Caco-2 (cell line): Measurements from ENCODE around the gene MARCHF9. TPM values are rescaled to one million over a fixed set of nuclear protein-coding genes. Genes with fewer than 3 reads are reported as not detected.

ENCODE experiments used
- BruUV-seq: library from RNA; stranded (reverse); fragments of 400-500 nt; replicated peaks from 2 replicates; lab custom pipeline; 2021; lab: Mats Ljungman, UMichigan
- CTCF ChIA-PET: fragments of 300-600 bp; sonication (Branson Sonifier 250); formaldehyde crosslinking; loops from one replicate; lab custom pipeline; 2022; ENCODE audit warnings: antibody characterized with exemption; lab: Charles Lee
- POLR2A ChIA-PET: fragments of 300-600 bp; sonication (Branson Sonifier 250); formaldehyde crosslinking; loops from one replicate; lab custom pipeline; 2022; ENCODE audit warnings: antibody characterized with exemption; lab: Charles Lee
- DNase-seq, 2 experiments: peaks; one replicate each; pipeline versions ENCODE4 v3.0.0 to v3.0.0-alpha.2; 2020 to 2022
- H3K27me3 ChIP-seq: replicated peaks from 2 replicates; pipeline ENCODE4 v1.6.0; 2011; ENCODE audit warnings: low read length; ENCODE audit not compliant: control insufficient read depth, insufficient read depth
- H3K36me3 ChIP-seq: 2 replicates; pipeline ENCODE4 v1.5.1; 2011; ENCODE audit warnings: low read length; ENCODE audit not compliant: control insufficient read depth, insufficient read depth
- H3K4me1 ChIP-seq: fragments of 250-450 bp; sonication (Bioruptor Pico); 2 replicates; pipeline ENCODE4 v1.5.1; 2020; ENCODE audit warnings: mild to moderate bottlenecking
- H3K4me3 ChIP-seq: 2 replicates; pipeline ENCODE4 v1.5.1; 2011; ENCODE audit warnings: low read depth, mild to moderate bottlenecking, control low read depth, low read length
- H3K9me3 ChIP-seq: fragments of 250-450 bp; sonication (Bioruptor Pico); 2 replicates; pipeline ENCODE4 v1.5.1; 2020; ENCODE audit warnings: mild to moderate bottlenecking, moderate library complexity
- H3K27ac Mint-ChIP-seq: one replicate; pipeline ENCODE4 v1.8.0; 2022; ENCODE audit warnings: mixed read lengths; ENCODE audit not compliant: unreplicated experiment
- H3K27me3 Mint-ChIP-seq: one replicate; pipeline ENCODE4 v1.8.0; 2022; ENCODE audit warnings: mixed read lengths; ENCODE audit not compliant: insufficient read depth, unreplicated experiment
- H3K36me3 Mint-ChIP-seq: one replicate; pipeline ENCODE4 v1.8.0; 2022; ENCODE audit warnings: mild to moderate bottlenecking, mixed read lengths; ENCODE audit not compliant: insufficient read depth, unreplicated experiment
- H3K4me1 Mint-ChIP-seq: one replicate; pipeline ENCODE4 v1.8.0; 2022; ENCODE audit warnings: low read depth, mixed read lengths; ENCODE audit not compliant: unreplicated experiment
- H3K4me3 Mint-ChIP-seq: one replicate; pipeline ENCODE4 v1.8.0; 2022; ENCODE audit warnings: mild to moderate bottlenecking, moderate library complexity, mixed read lengths; ENCODE audit not compliant: unreplicated experiment
- H3K9me3 Mint-ChIP-seq: one replicate; pipeline ENCODE4 v1.8.0; 2022; ENCODE audit warnings: mixed read lengths; ENCODE audit not compliant: unreplicated experiment
- CTCF ChIP-seq, 2 experiments: fragments of 200-600 bp in 1 of 2; IDR thresholded peaks; 1 replicate in 1 of 2; 2 replicates in 1 of 2; pipeline versions ENCODE4 v1.5.1 to v1.8.0; 2011 to 2022; ENCODE audit warnings: antibody characterized with exemption in 1 of 2, control low read depth in 1 of 2, inconsistent platforms in 1 of 2, low read depth in 1 of 2, low read length in 1 of 2, mild to moderate bottlenecking in 1 of 2, moderate library complexity in 1 of 2; ENCODE audit not compliant: insufficient read depth in 1 of 2, severe bottlenecking in 1 of 2, unreplicated experiment in 1 of 2
- intact Hi-C: fragments of 100-400 bp; cut with micrococcal nuclease; formaldehyde crosslinking; loops from one replicate; pipeline ENCODE4 v1.10.0; 2022; ENCODE audit not compliant: unreplicated experiment
- total RNA-seq: library from RNA; stranded (reverse); gene quantifications from 2 replicates; pipeline ENCODE4 v1.2.3, GENCODE V29; 2022

Gene MARCHF9
- total RNA-seq, 1 experiment from 2014 or later = 11.0 TPM

DNA sequence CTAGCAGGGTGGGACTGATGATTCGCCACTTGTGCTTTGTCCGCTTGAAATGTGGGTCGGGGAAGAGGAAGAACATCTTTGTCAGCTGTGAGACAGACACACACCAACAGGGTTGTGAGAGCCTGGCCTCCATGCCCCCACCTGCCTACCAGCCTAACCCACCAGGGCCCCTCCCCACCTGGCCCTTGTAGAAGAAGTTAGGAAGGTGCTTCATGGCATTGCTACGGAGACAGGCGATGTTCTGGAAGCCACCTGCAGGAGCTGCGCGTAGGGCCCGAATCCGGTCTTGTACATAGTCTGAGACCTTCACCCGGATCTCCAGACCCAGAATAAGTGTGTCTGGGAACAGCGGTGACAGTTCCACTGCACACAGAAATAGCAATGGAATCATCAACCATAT is 14.7 kb downstream of the MARCHF9 start:
- TF ChIP-seq CTCF (IDR thresholded peaks at IDR 0.05; ENCODE audit: insufficient read depth in 1 of 2, low read depth in 1 of 2, low read length in 1 of 2, severe bottlenecking in 1 of 2, unreplicated experiment in 1 of 2) = no peak
- H3K27ac Mint-ChIP-seq = no peak overlapping the region
- peaks cover 14% of the 10 kb centered on the region for H3K4me1 Mint-ChIP-seq
- no peak for DNase-seq
- no peaks in the 10 kb centered on the region for H3K27me3 Mint-ChIP-seq
- Histone ChIP-seq H3K27me3 (no peaks in the 10 kb centered on the region), H3K4me1 (peaks cover 18% of the 10 kb centered on the region), H3K9me3 (no peaks in the 10 kb centered on the region), H3K4me3 (no peak overlapping the region), H3K36me3 (peaks cover 3% of the 10 kb centered on the region)
- H3K9me3 Mint-ChIP-seq = no peaks in the 10 kb centered on the region
- POLR2A ChIA-PET = no interaction called here
- no TSS peak for BruUV-seq
- CTCF ChIA-PET = no interaction called here
- peak overlapping the region; percentile 88 for H3K4me3 Mint-ChIP-seq
- H3K36me3 Mint-ChIP-seq = peaks cover 28% of the 10 kb centered on the region
- intact Hi-C loops = no loop called here

- intact Hi-C loops = no loop called here
- no peak for TF ChIP-seq CTCF (IDR thresholded peaks at IDR 0.05; ENCODE audit: insufficient read depth in 1 of 2, low read depth in 1 of 2, low read length in 1 of 2, severe bottlenecking in 1 of 2, unreplicated experiment in 1 of 2)
- Mint-ChIP-seq H3K4me1 (peaks cover 14% of the 10 kb centered on the region), H3K9me3 (no peaks in the 10 kb centered on the region), H3K27me3 (no peaks in the 10 kb centered on the region), H3K4me3 (peak overlapping the region; percentile 88), H3K36me3 (peaks cover 28% of the 10 kb centered on the region), H3K27ac (no peak overlapping the region)
- ChIA-PET CTCF (no interaction called here), POLR2A (no interaction called here)
- no TSS peak for BruUV-seq
- H3K27me3 ChIP-seq = no peaks in the 10 kb centered on the region
- peaks cover 3% of the 10 kb centered on the region for H3K36me3 ChIP-seq
- H3K4me1 ChIP-seq = peaks cover 18% of the 10 kb centered on the region
- H3K9me3 ChIP-seq = no peaks in the 10 kb centered on the region
- DNase-seq = no peak
- no peak overlapping the region for H3K4me3 ChIP-seq
Measured at GRCh38 chr12:57770734-57771133, 15.8 kb downstream of the MARCHF9 start.

- no peaks in the 10 kb centered on the region for H3K9me3 ChIP-seq
- ChIA-PET CTCF (interaction anchor here (0.9 kb wide), 1 partner anchor 11 kb away, joined by 6 read pairs; no protein-coding TSS in a partner anchor), POLR2A (interaction anchor here (0.9 to 1.2 kb wide), 3 partner anchors 12 to 125 kb away, joined by 3 to 7 read pairs (median 5); partner anchors contain the start of gene CDK4)
- peaks cover 26% of the 10 kb centered on the region for H3K36me3 Mint-ChIP-seq
- TSS peak; percentile 66 for BruUV-seq
- no peaks in the 10 kb centered on the region for H3K27me3 Mint-ChIP-seq
- H3K36me3 ChIP-seq = peaks cover 3% of the 10 kb centered on the region
- peak overlapping the region; percentile 97 for H3K27ac Mint-ChIP-seq
- intact Hi-C loops = no loop called here
- peak overlapping the region; percentile 82 for H3K4me3 ChIP-seq
- no peaks in the 10 kb centered on the region for H3K9me3 Mint-ChIP-seq
- peaks cover 13% of the 10 kb centered on the region for H3K4me1 Mint-ChIP-seq
- H3K27me3 ChIP-seq = no peaks in the 10 kb centered on the region
- peaks cover 18% of the 10 kb centered on the region for H3K4me1 ChIP-seq
- no peak for TF ChIP-seq CTCF (IDR thresholded peaks at IDR 0.05; ENCODE audit: insufficient read depth in 1 of 2, low read depth in 1 of 2, low read length in 1 of 2, severe bottlenecking in 1 of 2, unreplicated experiment in 1 of 2)
- peak; percentile 90 for DNase-seq
- peak overlapping the region; percentile 88 for H3K4me3 Mint-ChIP-seq
Measured at GRCh38 chr12:57771236-57771872, 16.5 kb downstream of the MARCHF9 start.
